Suprapubic skin (tissue), 4 donors: ENCODE data around the gene OPN1MW2.
"Not testable (repeated sequence)": the region's sequence is repeated elsewhere in the genome, so short reads cannot be mapped to it uniquely, and the experiment has no call there.

Source experiments
- EP300 ChIP-seq: sonication (generic); formaldehyde crosslinking; IDR thresholded peaks from one replicate; pipeline ENCODE4 v1.6.1; 2017; ENCODE audit warnings: antibody characterized with exemption
- POLR2A ChIP-seq, 2 donors: fragments of 450-650 bp; IDR thresholded peaks; one replicate each; pipeline ENCODE4 v1.6.1; 2017; ENCODE audit warnings: antibody characterized with exemption in 2 of 2, mild to moderate bottlenecking in 2 of 2, moderate library complexity in 2 of 2
- POLR2AphosphoS5 ChIP-seq, 3 donors: sonication (generic); formaldehyde crosslinking; IDR thresholded peaks; one replicate each; pipeline ENCODE4 v1.6.1; 2017; ENCODE audit warnings: antibody characterized with exemption in 3 of 3
- TF ChIP-seq, protein P1 (sequence below), 2 donors: fragments of 200-600 bp in 1 of 2; fragments of 450-650 bp in 1 of 2; sonication (generic) in 1 of 2; IDR thresholded peaks; one replicate each; pipeline ENCODE4 v1.5.1; 2016 to 2019; ENCODE audit warnings: antibody characterized with exemption in 2 of 2, mild to moderate bottlenecking in 1 of 2, moderate library complexity in 1 of 2

DNA sequence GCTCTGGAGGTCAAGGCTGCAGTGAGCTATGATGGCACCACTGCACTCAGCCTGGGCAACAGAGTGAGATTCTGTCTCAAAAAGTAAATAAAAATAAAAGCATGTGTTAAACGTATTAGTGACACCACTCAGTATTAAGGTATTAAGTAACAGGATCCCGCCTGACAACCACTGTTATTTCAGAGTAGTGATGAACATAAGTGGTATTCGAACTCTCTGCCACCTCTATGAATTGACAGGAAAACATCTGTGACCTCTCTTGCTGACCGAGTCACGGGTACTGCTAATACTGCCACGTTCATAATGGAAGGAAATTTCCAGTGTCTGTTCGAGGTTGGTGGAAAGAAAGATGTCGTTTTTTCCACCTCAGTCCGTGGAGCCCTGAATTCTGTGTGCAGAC, 7.2 kb downstream of the OPN1MW2 start:
- TF ChIP-seq, protein P1, sequence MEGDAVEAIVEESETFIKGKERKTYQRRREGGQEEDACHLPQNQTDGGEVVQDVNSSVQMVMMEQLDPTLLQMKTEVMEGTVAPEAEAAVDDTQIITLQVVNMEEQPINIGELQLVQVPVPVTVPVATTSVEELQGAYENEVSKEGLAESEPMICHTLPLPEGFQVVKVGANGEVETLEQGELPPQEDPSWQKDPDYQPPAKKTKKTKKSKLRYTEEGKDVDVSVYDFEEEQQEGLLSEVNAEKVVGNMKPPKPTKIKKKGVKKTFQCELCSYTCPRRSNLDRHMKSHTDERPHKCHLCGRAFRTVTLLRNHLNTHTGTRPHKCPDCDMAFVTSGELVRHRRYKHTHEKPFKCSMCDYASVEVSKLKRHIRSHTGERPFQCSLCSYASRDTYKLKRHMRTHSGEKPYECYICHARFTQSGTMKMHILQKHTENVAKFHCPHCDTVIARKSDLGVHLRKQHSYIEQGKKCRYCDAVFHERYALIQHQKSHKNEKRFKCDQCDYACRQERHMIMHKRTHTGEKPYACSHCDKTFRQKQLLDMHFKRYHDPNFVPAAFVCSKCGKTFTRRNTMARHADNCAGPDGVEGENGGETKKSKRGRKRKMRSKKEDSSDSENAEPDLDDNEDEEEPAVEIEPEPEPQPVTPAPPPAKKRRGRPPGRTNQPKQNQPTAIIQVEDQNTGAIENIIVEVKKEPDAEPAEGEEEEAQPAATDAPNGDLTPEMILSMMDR (IDR thresholded peaks at IDR 0.05), result not testable (repeated sequence)
- not testable (repeated sequence) for TF ChIP-seq POLR2A (IDR thresholded peaks at IDR 0.05); POLR2AphosphoS5 (IDR thresholded peaks at IDR 0.05); EP300
